ENCODE results near the gene PPEF2. TPM values are rescaled to one million over a fixed set of nuclear protein-coding genes. Genes with fewer than 3 reads are reported as not detected.
A peak's percentile ranks its signal among the peaks of the same experiment; 100 is the strongest.

Gene PPEF2
- total and polyA plus RNA-seq, 2 experiments from 2014 or later = not detected

- H4K20me1 ChIP-seq (ENCODE audit: insufficient read depth) = no peaks in the 10 kb centered on the region
- no peak for DNase-seq
- no peak for TF ChIP-seq EZH2 (IDR thresholded peaks at IDR 0.05; ENCODE audit: insufficient read depth, poor library complexity, severe bottlenecking)
- no peak overlapping the region for H2AFZ ChIP-seq
- in situ Hi-C loops (cut with MboI) = no loop called here
- H3K36me3 ChIP-seq (ENCODE audit: low read depth) = no peaks in the 10 kb centered on the region
- H3K4me1 ChIP-seq (ENCODE audit: insufficient read depth) = no peaks in the 10 kb centered on the region
- no peaks in the 10 kb centered on the region for H3K9me3 ChIP-seq (ENCODE audit: low read depth)
- H3K27me3 ChIP-seq (replicated peaks; ENCODE audit: insufficient read depth) = peaks cover 11% of the 10 kb centered on the region
- H3K9me2 ChIP-seq (ENCODE audit: insufficient read depth) = no peaks in the 10 kb centered on the region
- no peak overlapping the region for H3K4me2 ChIP-seq (ENCODE audit: unreplicated experiment)
- no peak overlapping the region for H3K9ac ChIP-seq
- 43 to 57% methylated on average over 3 of the region's 3 CpGs for WGBS, 2 experiments (ENCODE audit: low coverage in 1 of 2, low lambda C conversion rate in 2 of 2, missing lambda C conversion rate in 2 of 2)
- H3K27ac ChIP-seq = no peak overlapping the region
- no peak overlapping the region for H3K4me3 ChIP-seq
- no peaks in the 10 kb centered on the region for H3F3A ChIP-seq (ENCODE audit: insufficient read depth)
- no peaks in the 10 kb centered on the region for H3K79me2 ChIP-seq (ENCODE audit: insufficient read depth)
Measured at GRCh38 chr4:75869100-75869499, 33.2 kb downstream of the PPEF2 start.

GRCh38 chr4:75867130-75867529 lies 35.1 kb downstream of the PPEF2 start:
- 66 to 70% methylated on average over 3 of the region's 3 CpGs for WGBS, 2 experiments (ENCODE audit: low coverage in 1 of 2, low lambda C conversion rate in 2 of 2, missing lambda C conversion rate in 2 of 2)
- Histone ChIP-seq H4K20me1 (ENCODE audit: insufficient read depth) (no peaks in the 10 kb centered on the region), H3K4me3 (no peak overlapping the region), H3K79me2 (ENCODE audit: insufficient read depth) (no peaks in the 10 kb centered on the region), H3K9me2 (ENCODE audit: insufficient read depth) (no peaks in the 10 kb centered on the region), H3K27ac (no peak overlapping the region), H2AFZ (no peak overlapping the region), H3F3A (ENCODE audit: insufficient read depth) (no peaks in the 10 kb centered on the region), H3K4me1 (ENCODE audit: insufficient read depth) (no peaks in the 10 kb centered on the region), H3K36me3 (ENCODE audit: low read depth) (no peaks in the 10 kb centered on the region), H3K9ac (no peak overlapping the region), H3K27me3 (replicated peaks; ENCODE audit: insufficient read depth) (peaks cover 11% of the 10 kb centered on the region), H3K9me3 (ENCODE audit: low read depth) (no peaks in the 10 kb centered on the region), H3K4me2 (ENCODE audit: unreplicated experiment) (no peak overlapping the region)
- no peak for TF ChIP-seq EZH2 (IDR thresholded peaks at IDR 0.05; ENCODE audit: insufficient read depth, poor library complexity, severe bottlenecking)
- no peak for TF ChIP-seq EZH2phosphoT487 (IDR thresholded peaks at IDR 0.05; ENCODE audit: insufficient read depth, low read depth)
- in situ Hi-C loops (cut with MboI) = no loop called here
- DNase-seq = no peak

- TF ChIP-seq EZH2 (IDR thresholded peaks at IDR 0.05; ENCODE audit: insufficient read depth, poor library complexity, severe bottlenecking) (no peak), EZH2phosphoT487 (IDR thresholded peaks at IDR 0.05; ENCODE audit: insufficient read depth, low read depth) (no peak)
- H3K27ac ChIP-seq = no peak overlapping the region
- no peak for DNase-seq
- in situ Hi-C loops (cut with MboI) = no loop called here
- H3K27me3 ChIP-seq (replicated peaks; ENCODE audit: insufficient read depth) = no peaks in the 10 kb centered on the region
- 48 to 49% methylated on average over 5 of the region's 5 CpGs for WGBS, 2 experiments (ENCODE audit: low coverage in 1 of 2, low lambda C conversion rate in 2 of 2, missing lambda C conversion rate in 2 of 2)
- H3K9me3 ChIP-seq (ENCODE audit: low read depth) = no peaks in the 10 kb centered on the region
- H3K9ac ChIP-seq = no peak overlapping the region
- no peaks in the 10 kb centered on the region for H4K20me1 ChIP-seq (ENCODE audit: insufficient read depth)
- no peaks in the 10 kb centered on the region for H3F3A ChIP-seq (ENCODE audit: insufficient read depth)
- H3K79me2 ChIP-seq (ENCODE audit: insufficient read depth) = no peaks in the 10 kb centered on the region
- H2AFZ ChIP-seq = no peak overlapping the region
- H3K4me3 ChIP-seq = no peak overlapping the region
- no peaks in the 10 kb centered on the region for H3K4me1 ChIP-seq (ENCODE audit: insufficient read depth)
- H3K36me3 ChIP-seq (ENCODE audit: low read depth) = no peaks in the 10 kb centered on the region
- no peak overlapping the region for H3K4me2 ChIP-seq (ENCODE audit: unreplicated experiment)
- no peaks in the 10 kb centered on the region for H3K9me2 ChIP-seq (ENCODE audit: insufficient read depth)
Measured at GRCh38 chr4:75860606-75861005, 41.6 kb downstream of the PPEF2 start.

GRCh38 chr4:75858721-75859120 lies 43.5 kb downstream of the PPEF2 start:
- Histone ChIP-seq H3K9me3 (ENCODE audit: low read depth) (no peaks in the 10 kb centered on the region), H2AFZ (no peak overlapping the region), H3K79me2 (ENCODE audit: insufficient read depth) (no peaks in the 10 kb centered on the region), H3K9ac (no peak overlapping the region), H4K20me1 (ENCODE audit: insufficient read depth) (no peaks in the 10 kb centered on the region), H3K4me2 (ENCODE audit: unreplicated experiment) (no peak overlapping the region), H3K27me3 (replicated peaks; ENCODE audit: insufficient read depth) (no peaks in the 10 kb centered on the region), H3K36me3 (ENCODE audit: low read depth) (no peaks in the 10 kb centered on the region), H3K4me1 (ENCODE audit: insufficient read depth) (no peaks in the 10 kb centered on the region), H3K27ac (no peak overlapping the region), H3K9me2 (ENCODE audit: insufficient read depth) (no peaks in the 10 kb centered on the region), H3F3A (ENCODE audit: insufficient read depth) (no peaks in the 10 kb centered on the region), H3K4me3 (no peak overlapping the region)
- no peak for DNase-seq
- TF ChIP-seq EZH2 (IDR thresholded peaks at IDR 0.05; ENCODE audit: insufficient read depth, poor library complexity, severe bottlenecking) (no peak), EZH2phosphoT487 (IDR thresholded peaks at IDR 0.05; ENCODE audit: insufficient read depth, low read depth) (no peak)
- in situ Hi-C loops (cut with MboI) = no loop called here
- 0% methylated on average over 1 of the region's 1 CpG for WGBS, 2 experiments (ENCODE audit: low coverage in 1 of 2, low lambda C conversion rate in 2 of 2, missing lambda C conversion rate in 2 of 2)

GRCh38 chr4:75849461-75849860 lies 52.8 kb downstream of the PPEF2 start:
- H3F3A ChIP-seq (ENCODE audit: insufficient read depth) = peaks cover 18% of the 10 kb centered on the region
- 0 out of 2 replicates have a peak overlapping the region, but pooled peaks have one; percentile 8 for H2AFZ ChIP-seq
- H3K9me3 ChIP-seq (ENCODE audit: low read depth) = no peaks in the 10 kb centered on the region
- no peaks in the 10 kb centered on the region for H3K27me3 ChIP-seq (replicated peaks; ENCODE audit: insufficient read depth)
- H3K4me2 ChIP-seq (ENCODE audit: unreplicated experiment) = no peak overlapping the region
- no peaks in the 10 kb centered on the region for H3K79me2 ChIP-seq (ENCODE audit: insufficient read depth)
- DNase-seq = peak; percentile 31
- no peaks in the 10 kb centered on the region for H3K9me2 ChIP-seq (ENCODE audit: insufficient read depth)
- H3K4me1 ChIP-seq (ENCODE audit: insufficient read depth) = peaks cover 29% of the 10 kb centered on the region
- no peaks in the 10 kb centered on the region for H3K36me3 ChIP-seq (ENCODE audit: low read depth)
- WGBS, 2 experiments (ENCODE audit: low coverage in 1 of 2, low lambda C conversion rate in 2 of 2, missing lambda C conversion rate in 2 of 2) = 81 to 90% methylated on average over 6 of the region's 6 CpGs
- in situ Hi-C loops (cut with MboI) = no loop called here
- no peak overlapping the region for H3K9ac ChIP-seq
- no peaks in the 10 kb centered on the region for H4K20me1 ChIP-seq (ENCODE audit: insufficient read depth)
- no peak overlapping the region for H3K4me3 ChIP-seq
- TF ChIP-seq EZH2phosphoT487 (IDR thresholded peaks at IDR 0.05; ENCODE audit: insufficient read depth, low read depth) = no peak
- TF ChIP-seq EZH2 (IDR thresholded peaks at IDR 0.05; ENCODE audit: insufficient read depth, poor library complexity, severe bottlenecking) = no peak
- H3K27ac ChIP-seq = peak overlapping the region; percentile 62; the same call in 1 of the 2 replicates
